Peyer's patch (tissue), 4 donors: Measurements from ENCODE around the gene LRRK1.

Experiments used
- CTCF ChIP-seq, 6 experiments: fragments of 450-650 bp in 4 of 6; fragments of 200-600 bp in 2 of 6; sonication (generic) in 1 of 6; IDR thresholded peaks; one replicate each; pipeline ENCODE4 v1.5.1; 2017 to 2019; ENCODE audit warnings: antibody characterized with exemption in 6 of 6, mild to moderate bottlenecking in 3 of 6, moderate library complexity in 1 of 6
- POLR2A ChIP-seq, 2 donors: fragments of 450-650 bp; IDR thresholded peaks; one replicate each; pipeline ENCODE4 v1.5.1; 2017; ENCODE audit warnings: antibody characterized with exemption in 2 of 2, mild to moderate bottlenecking in 2 of 2, moderate library complexity in 2 of 2

- TF ChIP-seq POLR2A (IDR thresholded peaks at IDR 0.05) (no peak), CTCF (IDR thresholded peaks at IDR 0.05) (no peak)
Measured at GRCh38 chr15:101054116-101054515, 135.0 kb downstream of the LRRK1 start.
